ENCODE data around the gene COPS6.

DNA sequence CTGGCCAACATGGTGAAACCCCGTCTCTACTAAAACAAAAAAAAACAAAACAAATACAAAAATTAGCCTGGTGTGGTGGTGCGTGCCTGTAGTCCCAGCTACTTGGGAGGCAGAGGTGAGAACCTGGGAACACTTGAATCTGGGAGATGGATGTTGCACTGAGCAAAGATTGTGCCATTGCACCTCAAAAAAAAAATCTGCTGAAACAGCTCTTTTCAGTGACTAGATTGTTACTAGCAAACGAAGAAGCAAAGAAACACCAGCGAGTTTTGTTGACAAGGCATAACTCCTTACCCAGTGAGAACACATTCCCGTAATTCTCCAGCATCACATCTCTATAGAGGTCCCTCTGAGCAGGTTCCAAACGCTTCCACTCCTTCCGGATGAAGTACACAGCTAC lies 13.9 kb upstream of the COPS6 start:
- TF ChIP-seq, protein P1, sequence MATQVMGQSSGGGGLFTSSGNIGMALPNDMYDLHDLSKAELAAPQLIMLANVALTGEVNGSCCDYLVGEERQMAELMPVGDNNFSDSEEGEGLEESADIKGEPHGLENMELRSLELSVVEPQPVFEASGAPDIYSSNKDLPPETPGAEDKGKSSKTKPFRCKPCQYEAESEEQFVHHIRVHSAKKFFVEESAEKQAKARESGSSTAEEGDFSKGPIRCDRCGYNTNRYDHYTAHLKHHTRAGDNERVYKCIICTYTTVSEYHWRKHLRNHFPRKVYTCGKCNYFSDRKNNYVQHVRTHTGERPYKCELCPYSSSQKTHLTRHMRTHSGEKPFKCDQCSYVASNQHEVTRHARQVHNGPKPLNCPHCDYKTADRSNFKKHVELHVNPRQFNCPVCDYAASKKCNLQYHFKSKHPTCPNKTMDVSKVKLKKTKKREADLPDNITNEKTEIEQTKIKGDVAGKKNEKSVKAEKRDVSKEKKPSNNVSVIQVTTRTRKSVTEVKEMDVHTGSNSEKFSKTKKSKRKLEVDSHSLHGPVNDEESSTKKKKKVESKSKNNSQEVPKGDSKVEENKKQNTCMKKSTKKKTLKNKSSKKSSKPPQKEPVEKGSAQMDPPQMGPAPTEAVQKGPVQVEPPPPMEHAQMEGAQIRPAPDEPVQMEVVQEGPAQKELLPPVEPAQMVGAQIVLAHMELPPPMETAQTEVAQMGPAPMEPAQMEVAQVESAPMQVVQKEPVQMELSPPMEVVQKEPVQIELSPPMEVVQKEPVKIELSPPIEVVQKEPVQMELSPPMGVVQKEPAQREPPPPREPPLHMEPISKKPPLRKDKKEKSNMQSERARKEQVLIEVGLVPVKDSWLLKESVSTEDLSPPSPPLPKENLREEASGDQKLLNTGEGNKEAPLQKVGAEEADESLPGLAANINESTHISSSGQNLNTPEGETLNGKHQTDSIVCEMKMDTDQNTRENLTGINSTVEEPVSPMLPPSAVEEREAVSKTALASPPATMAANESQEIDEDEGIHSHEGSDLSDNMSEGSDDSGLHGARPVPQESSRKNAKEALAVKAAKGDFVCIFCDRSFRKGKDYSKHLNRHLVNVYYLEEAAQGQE (IDR thresholded peaks at IDR 0.05; ENCODE audit: insufficient read depth in 1 of 2, low read depth in 2 of 2, low read length in 2 of 2) = no peak
- TF ChIP-seq POLR2AphosphoS5 (IDR thresholded peaks at IDR 0.05; ENCODE audit: low read depth, low read length) (no peak), SIN3A (IDR thresholded peaks at IDR 0.05; ENCODE audit: borderline replicate concordance, insufficient read depth, low read length) (no peak), TAF1 (IDR thresholded peaks at IDR 0.05; ENCODE audit: borderline replicate concordance, insufficient read depth, low read length) (no peak), FOXP2 (optimal IDR thresholded peaks at IDR 0.05; ENCODE audit: borderline replicate concordance, extremely low read depth, extremely low read length, insufficient read depth) (no peak)

Measured in PFSK-1 (cell line).